Measurements from ENCODE around the gene PIWIL4.

PIWIL4 gene

DNA sequence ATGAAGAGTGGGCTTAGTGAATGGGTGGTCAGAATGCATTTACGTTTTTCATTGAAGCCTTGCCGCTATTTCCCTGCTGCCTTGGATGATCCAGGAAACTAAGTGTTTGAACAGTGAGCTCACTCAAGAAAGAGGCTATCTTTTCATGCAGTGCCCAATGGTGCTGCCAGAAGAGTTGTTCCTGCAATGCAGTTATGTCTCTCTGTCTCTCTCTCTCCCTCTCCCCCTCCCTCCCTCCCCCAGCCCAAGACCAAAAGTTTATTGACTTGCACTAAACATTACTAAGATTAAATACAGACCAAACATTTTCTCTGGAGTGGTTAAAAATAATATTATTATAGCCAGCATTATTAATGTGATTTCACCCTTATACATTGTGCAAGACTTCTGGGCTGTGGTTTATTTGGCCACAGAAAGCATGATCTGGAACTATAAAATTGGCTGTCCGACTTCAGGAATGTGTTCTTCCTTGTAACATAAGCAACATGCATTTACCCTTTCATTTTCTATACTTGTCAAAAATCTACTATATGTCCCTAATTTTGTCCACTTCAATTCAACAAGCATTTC is 30.1 kb upstream of the PIWIL4 start:
- DNase-seq (ENCODE audit: low read depth), result peak; percentile 73

GRCh38 chr11:94539420-94539819 is 27.7 kb upstream of the PIWIL4 start:
- TF ChIP-seq, protein P1, sequence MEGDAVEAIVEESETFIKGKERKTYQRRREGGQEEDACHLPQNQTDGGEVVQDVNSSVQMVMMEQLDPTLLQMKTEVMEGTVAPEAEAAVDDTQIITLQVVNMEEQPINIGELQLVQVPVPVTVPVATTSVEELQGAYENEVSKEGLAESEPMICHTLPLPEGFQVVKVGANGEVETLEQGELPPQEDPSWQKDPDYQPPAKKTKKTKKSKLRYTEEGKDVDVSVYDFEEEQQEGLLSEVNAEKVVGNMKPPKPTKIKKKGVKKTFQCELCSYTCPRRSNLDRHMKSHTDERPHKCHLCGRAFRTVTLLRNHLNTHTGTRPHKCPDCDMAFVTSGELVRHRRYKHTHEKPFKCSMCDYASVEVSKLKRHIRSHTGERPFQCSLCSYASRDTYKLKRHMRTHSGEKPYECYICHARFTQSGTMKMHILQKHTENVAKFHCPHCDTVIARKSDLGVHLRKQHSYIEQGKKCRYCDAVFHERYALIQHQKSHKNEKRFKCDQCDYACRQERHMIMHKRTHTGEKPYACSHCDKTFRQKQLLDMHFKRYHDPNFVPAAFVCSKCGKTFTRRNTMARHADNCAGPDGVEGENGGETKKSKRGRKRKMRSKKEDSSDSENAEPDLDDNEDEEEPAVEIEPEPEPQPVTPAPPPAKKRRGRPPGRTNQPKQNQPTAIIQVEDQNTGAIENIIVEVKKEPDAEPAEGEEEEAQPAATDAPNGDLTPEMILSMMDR (conservative IDR thresholded peaks at IDR 0.05; ENCODE audit: low read depth, low read length), result no peak
- DNase-seq (ENCODE audit: low read depth), result no peak
- no peak overlapping the region for H3K4me3 ChIP-seq (ENCODE audit: low read depth, low read length)

More for the DNA sequence above, 30.1 kb upstream of the PIWIL4 start:
- TF ChIP-seq, protein P1 (conservative IDR thresholded peaks at IDR 0.05; ENCODE audit: low read depth, low read length), result no peak
- H3K4me3 ChIP-seq (ENCODE audit: low read depth, low read length), result no peak overlapping the region

GRCh38 chr11:94543695-94544645 is 23.2 kb upstream of the PIWIL4 start, which contains the start of gene FUT4:
TSS of gene FUT4 (plus strand) at chr11:94543921. CDS start at chr11:94544134, 213 bp downstream.
- TF ChIP-seq, protein P1 (conservative IDR thresholded peaks at IDR 0.05; ENCODE audit: low read depth, low read length), result no peak
- DNase-seq (ENCODE audit: low read depth), result peak; percentile 83
- peak within 1 kb of the TSS; percentile 74 for H3K4me3 ChIP-seq (ENCODE audit: low read depth, low read length)

DNA sequence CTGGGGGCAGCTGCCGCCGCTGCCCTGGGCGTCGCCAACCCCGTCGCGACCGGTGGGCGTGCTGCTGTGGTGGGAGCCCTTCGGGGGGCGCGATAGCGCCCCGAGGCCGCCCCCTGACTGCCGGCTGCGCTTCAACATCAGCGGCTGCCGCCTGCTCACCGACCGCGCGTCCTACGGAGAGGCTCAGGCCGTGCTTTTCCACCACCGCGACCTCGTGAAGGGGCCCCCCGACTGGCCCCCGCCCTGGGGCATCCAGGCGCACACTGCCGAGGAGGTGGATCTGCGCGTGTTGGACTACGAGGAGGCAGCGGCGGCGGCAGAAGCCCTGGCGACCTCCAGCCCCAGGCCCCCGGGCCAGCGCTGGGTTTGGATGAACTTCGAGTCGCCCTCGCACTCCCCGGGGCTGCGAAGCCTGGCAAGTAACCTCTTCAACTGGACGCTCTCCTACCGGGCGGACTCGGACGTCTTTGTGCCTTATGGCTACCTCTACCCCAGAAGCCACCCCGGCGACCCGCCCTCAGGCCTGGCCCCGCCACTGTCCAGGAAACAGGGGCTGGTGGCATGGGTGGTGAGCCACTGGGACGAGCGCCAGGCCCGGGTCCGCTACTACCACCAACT is 22.4 kb upstream of the PIWIL4 start:
- peak overlapping the region; percentile 74 for H3K4me3 ChIP-seq (ENCODE audit: low read depth, low read length)
- TF ChIP-seq, protein P1 (conservative IDR thresholded peaks at IDR 0.05; ENCODE audit: low read depth, low read length), result no peak
- DNase-seq (ENCODE audit: low read depth), result no peak

DNA sequence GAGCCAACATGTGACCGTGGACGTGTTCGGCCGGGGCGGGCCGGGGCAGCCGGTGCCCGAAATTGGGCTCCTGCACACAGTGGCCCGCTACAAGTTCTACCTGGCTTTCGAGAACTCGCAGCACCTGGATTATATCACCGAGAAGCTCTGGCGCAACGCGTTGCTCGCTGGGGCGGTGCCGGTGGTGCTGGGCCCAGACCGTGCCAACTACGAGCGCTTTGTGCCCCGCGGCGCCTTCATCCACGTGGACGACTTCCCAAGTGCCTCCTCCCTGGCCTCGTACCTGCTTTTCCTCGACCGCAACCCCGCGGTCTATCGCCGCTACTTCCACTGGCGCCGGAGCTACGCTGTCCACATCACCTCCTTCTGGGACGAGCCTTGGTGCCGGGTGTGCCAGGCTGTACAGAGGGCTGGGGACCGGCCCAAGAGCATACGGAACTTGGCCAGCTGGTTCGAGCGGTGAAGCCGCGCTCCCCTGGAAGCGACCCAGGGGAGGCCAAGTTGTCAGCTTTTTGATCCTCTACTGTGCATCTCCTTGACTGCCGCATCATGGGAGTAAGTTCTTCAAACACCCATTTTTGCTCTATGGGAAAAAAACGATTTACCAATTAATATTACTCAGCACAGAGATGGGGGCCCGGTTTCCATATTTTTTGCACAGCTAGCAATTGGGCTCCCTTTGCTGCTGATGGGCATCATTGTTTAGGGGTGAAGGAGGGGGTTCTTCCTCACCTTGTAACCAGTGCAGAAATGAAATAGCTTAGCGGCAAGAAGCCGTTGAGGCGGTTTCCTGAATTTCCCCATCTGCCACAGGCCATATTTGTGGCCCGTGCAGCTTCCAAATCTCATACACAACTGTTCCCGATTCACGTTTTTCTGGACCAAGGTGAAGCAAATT is 21.7 kb upstream of the PIWIL4 start:
- H3K4me3 ChIP-seq (ENCODE audit: low read depth, low read length), result peak overlapping the region; percentile 74
- no peak for DNase-seq (ENCODE audit: low read depth)
- TF ChIP-seq, protein P1 (conservative IDR thresholded peaks at IDR 0.05; ENCODE audit: low read depth, low read length), result no peak

DNA sequence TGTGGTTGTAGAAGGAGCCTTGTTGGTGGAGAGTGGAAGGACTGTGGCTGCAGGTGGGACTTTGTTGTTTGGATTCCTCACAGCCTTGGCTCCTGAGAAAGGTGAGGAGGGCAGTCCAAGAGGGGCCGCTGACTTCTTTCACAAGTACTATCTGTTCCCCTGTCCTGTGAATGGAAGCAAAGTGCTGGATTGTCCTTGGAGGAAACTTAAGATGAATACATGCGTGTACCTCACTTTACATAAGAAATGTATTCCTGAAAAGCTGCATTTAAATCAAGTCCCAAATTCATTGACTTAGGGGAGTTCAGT is 21.1 kb upstream of the PIWIL4 start:
- H3K4me3 ChIP-seq (ENCODE audit: low read depth, low read length), result peak overlapping the region; percentile 74
- no peak for DNase-seq (ENCODE audit: low read depth)
- TF ChIP-seq, protein P1 (conservative IDR thresholded peaks at IDR 0.05; ENCODE audit: low read depth, low read length), result no peak
